ENCODE measurements around the gene NAPA. TPM values are rescaled to one million over a fixed set of nuclear protein-coding genes. Genes with fewer than 3 reads are reported as not detected.

Gene NAPA
- polyA plus RNA-seq, 4 donors, result 76.4 to 119 (median 107) TPM

GRCh38 chr19:47495478-47496372, 19.1 kb downstream of the NAPA start:
- Histone ChIP-seq H3K27me3 (ENCODE audit: control insufficient read depth in 3 of 3, insufficient read depth in 3 of 3, low read length in 3 of 3) (no peaks in the 10 kb centered on the region), H3K9me3 (ENCODE audit: control insufficient read depth in 2 of 2, insufficient read depth in 1 of 2, low read depth in 1 of 2, low read length in 1 of 2) (no peaks in the 10 kb centered on the region), H3K4me3 (ENCODE audit: low read depth in 1 of 3, low read length in 3 of 3) (no peak overlapping the region), H3K36me3 (ENCODE audit: control insufficient read depth in 3 of 3, insufficient read depth in 2 of 3, low read depth in 1 of 3, low read length in 3 of 3) (peaks cover 7 to 97% (median 21%) of the 10 kb centered on the region in 3 donors), H3K27ac (ENCODE audit: low read depth in 1 of 3, low read length in 2 of 3) (no peak overlapping the region), H3K4me1 (ENCODE audit: control insufficient read depth in 3 of 3, insufficient read depth in 2 of 3, low read depth in 1 of 3, low read length in 2 of 3) (no peaks in the 10 kb centered on the region)
- DNase-seq (no peak), FAIRE-seq (no peak)
- WGBS, 3 donors, result 77 to 88% (median 84%) methylated on average over 17 of the region's 17 CpGs

DNA sequence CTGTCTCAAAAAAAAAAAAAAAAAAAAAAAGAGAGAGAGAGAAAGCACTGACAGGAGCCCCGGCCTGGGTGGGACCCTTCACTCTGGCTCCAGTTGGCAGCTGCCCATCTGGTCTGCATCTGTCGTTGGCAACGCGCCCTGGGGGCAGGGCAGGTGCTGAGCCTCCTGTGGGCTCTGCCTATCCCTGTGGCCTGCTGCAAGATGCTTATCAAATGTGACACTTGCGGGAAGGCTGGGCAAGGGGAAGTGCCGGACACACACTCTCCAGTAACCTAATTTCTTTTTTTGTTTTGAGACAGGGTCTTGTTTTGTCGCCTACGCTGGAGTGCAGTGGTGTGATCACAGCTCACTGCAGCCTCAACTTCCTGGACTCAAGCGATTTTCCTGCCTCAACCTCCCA, 20.1 kb downstream of the NAPA start:
- DNase-seq (no peak), FAIRE-seq (no peak)
- Histone ChIP-seq H3K36me3 (ENCODE audit: control insufficient read depth in 3 of 3, insufficient read depth in 2 of 3, low read depth in 1 of 3, low read length in 3 of 3) (peaks cover 8 to 97% (median 18%) of the 10 kb centered on the region in 3 donors), H3K27me3 (ENCODE audit: control insufficient read depth in 3 of 3, insufficient read depth in 3 of 3, low read length in 3 of 3) (no peaks in the 10 kb centered on the region), H3K27ac (ENCODE audit: low read depth in 1 of 3, low read length in 2 of 3) (no peak overlapping the region), H3K4me1 (ENCODE audit: control insufficient read depth in 3 of 3, insufficient read depth in 2 of 3, low read depth in 1 of 3, low read length in 2 of 3) (no peaks in the 10 kb centered on the region), H3K4me3 (ENCODE audit: low read depth in 1 of 3, low read length in 3 of 3) (no peak overlapping the region), H3K9me3 (ENCODE audit: control insufficient read depth in 2 of 2, insufficient read depth in 1 of 2, low read depth in 1 of 2, low read length in 1 of 2) (no peaks in the 10 kb centered on the region)
- WGBS, 3 donors, result 47 to 61% (median 60%) methylated on average over 9 of the region's 9 CpGs

- 83 to 95% (median 90%) methylated on average over 5 of the region's 5 CpGs for WGBS, 3 donors
- no peaks in the 10 kb centered on the region for H3K27me3 ChIP-seq (ENCODE audit: control insufficient read depth in 3 of 3, insufficient read depth in 3 of 3, low read length in 3 of 3)
- peaks cover 12 to 97% (median 21%) of the 10 kb centered on the region in 3 donors for H3K36me3 ChIP-seq (ENCODE audit: control insufficient read depth in 3 of 3, insufficient read depth in 2 of 3, low read depth in 1 of 3, low read length in 3 of 3)
- DNase-seq, result no peak
- no peak overlapping the region for H3K27ac ChIP-seq (ENCODE audit: low read depth in 1 of 3, low read length in 2 of 3)
- H3K9me3 ChIP-seq (ENCODE audit: control insufficient read depth in 2 of 2, insufficient read depth in 1 of 2, low read depth in 1 of 2, low read length in 1 of 2), result no peaks in the 10 kb centered on the region
- no peak overlapping the region for H3K4me3 ChIP-seq (ENCODE audit: low read depth in 1 of 3, low read length in 3 of 3)
- no peaks in the 10 kb centered on the region for H3K4me1 ChIP-seq (ENCODE audit: control insufficient read depth in 3 of 3, insufficient read depth in 2 of 3, low read depth in 1 of 3, low read length in 2 of 3)
- no peak for FAIRE-seq
Measured at GRCh38 chr19:47494211-47494547, 20.7 kb downstream of the NAPA start.

- Histone ChIP-seq H3K36me3 (ENCODE audit: control insufficient read depth in 3 of 3, insufficient read depth in 2 of 3, low read depth in 1 of 3, low read length in 3 of 3) (peaks cover 9 to 96% (median 21%) of the 10 kb centered on the region in 3 donors), H3K27ac (ENCODE audit: low read depth in 1 of 3, low read length in 2 of 3) (no peak overlapping the region), H3K9me3 (ENCODE audit: control insufficient read depth in 2 of 2, insufficient read depth in 1 of 2, low read depth in 1 of 2, low read length in 1 of 2) (no peaks in the 10 kb centered on the region), H3K4me3 (ENCODE audit: low read depth in 1 of 3, low read length in 3 of 3) (no peak overlapping the region), H3K4me1 (ENCODE audit: control insufficient read depth in 3 of 3, insufficient read depth in 2 of 3, low read depth in 1 of 3, low read length in 2 of 3) (no peaks in the 10 kb centered on the region), H3K27me3 (ENCODE audit: control insufficient read depth in 3 of 3, insufficient read depth in 3 of 3, low read length in 3 of 3) (no peaks in the 10 kb centered on the region)
- no peak for DNase-seq
- FAIRE-seq, result no peak
- WGBS, 3 donors, result 77 to 83% (median 79%) methylated on average over 18 of the region's 18 CpGs
Measured at GRCh38 chr19:47493378-47494210, 21.3 kb downstream of the NAPA start.

DNA sequence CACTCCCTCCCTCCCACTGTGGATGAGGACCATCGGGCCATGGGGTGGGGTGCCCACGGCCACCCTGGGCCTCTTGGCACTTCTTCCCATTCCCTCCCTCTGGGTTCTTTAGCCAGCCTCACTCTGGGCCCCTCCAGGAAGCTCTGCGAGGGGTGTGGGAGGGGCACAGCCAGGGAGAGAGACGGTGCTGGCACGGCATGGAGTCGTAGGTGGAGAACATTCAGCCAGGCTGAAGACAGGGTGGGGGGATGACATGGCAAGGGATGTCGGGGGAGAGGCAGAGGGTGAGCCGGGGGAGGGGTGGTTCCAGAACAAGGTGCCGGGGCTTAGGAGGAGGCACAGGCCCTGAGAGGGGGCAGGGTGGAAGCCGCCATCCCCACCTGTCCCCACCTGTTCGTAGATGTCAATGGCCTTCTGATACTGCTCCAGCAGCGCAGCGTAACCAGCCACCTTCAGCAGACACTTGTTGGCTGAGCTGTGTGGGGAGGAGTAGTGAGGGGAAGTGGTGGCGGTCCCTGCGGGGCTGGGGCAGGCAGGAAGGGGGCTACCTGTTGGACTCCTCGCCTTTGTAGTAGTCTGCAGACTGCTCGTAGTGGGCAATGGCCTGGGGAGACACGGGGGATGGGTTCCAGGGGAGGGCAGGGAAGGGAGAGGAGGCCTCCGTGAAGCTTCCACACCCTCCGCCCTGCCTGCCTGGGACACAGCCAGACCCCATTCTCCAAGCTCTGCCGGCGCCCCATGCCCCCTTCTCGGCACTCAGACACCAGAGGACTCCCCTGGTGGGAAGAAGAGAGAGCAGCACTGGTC, 22.1 kb downstream of the NAPA start:
- no peaks in the 10 kb centered on the region for H3K27me3 ChIP-seq (ENCODE audit: control insufficient read depth in 3 of 3, insufficient read depth in 3 of 3, low read length in 3 of 3)
- H3K4me1 ChIP-seq (ENCODE audit: control insufficient read depth in 3 of 3, insufficient read depth in 2 of 3, low read depth in 1 of 3, low read length in 2 of 3), result no peaks in the 10 kb centered on the region
- no peaks in the 10 kb centered on the region for H3K9me3 ChIP-seq (ENCODE audit: control insufficient read depth in 2 of 2, insufficient read depth in 1 of 2, low read depth in 1 of 2, low read length in 1 of 2)
- peaks cover 9 to 94% (median 19%) of the 10 kb centered on the region in 3 donors for H3K36me3 ChIP-seq (ENCODE audit: control insufficient read depth in 3 of 3, insufficient read depth in 2 of 3, low read depth in 1 of 3, low read length in 3 of 3)
- no peak overlapping the region for H3K4me3 ChIP-seq (ENCODE audit: low read depth in 1 of 3, low read length in 3 of 3)
- FAIRE-seq, result no peak
- no peak overlapping the region for H3K27ac ChIP-seq (ENCODE audit: low read depth in 1 of 3, low read length in 2 of 3)
- no peak for DNase-seq
- WGBS, 3 donors, result 74 to 83% (median 79%) methylated on average over 20 to 23 of the region's 23 CpGs

DNA sequence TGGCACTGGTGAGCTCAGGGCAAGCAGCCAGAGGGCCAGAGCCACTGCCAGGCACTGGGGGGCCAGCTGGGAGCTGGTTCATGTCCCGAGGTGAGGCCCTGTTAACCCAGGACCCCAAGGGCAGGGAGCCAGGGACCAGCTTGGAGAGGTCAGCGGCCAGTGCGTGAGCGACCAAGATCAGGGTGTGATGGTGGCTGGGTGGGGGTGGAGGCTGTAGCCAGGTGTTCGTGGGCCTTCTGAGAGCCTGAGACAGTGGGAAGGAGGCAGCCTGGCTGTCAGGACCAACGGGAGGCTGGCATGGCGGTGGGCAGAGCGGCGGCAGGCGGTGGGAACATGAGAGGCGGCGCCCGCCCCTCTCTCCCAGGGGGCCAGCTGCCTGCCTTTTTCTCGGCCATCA, 22.7 kb downstream of the NAPA start:
- FAIRE-seq (no peak), DNase-seq (no peak)
- no peak overlapping the region for H3K27ac ChIP-seq (ENCODE audit: low read depth in 1 of 3, low read length in 2 of 3)
- WGBS, 3 donors, result 81 to 85% (median 84%) methylated on average over 10 to 14 of the region's 14 CpGs
- peaks cover 9 to 94% (median 16%) of the 10 kb centered on the region in 3 donors for H3K36me3 ChIP-seq (ENCODE audit: control insufficient read depth in 3 of 3, insufficient read depth in 2 of 3, low read depth in 1 of 3, low read length in 3 of 3)
- H3K27me3 ChIP-seq (ENCODE audit: control insufficient read depth in 3 of 3, insufficient read depth in 3 of 3, low read length in 3 of 3), result no peaks in the 10 kb centered on the region
- H3K4me3 ChIP-seq (ENCODE audit: low read depth in 1 of 3, low read length in 3 of 3), result no peak overlapping the region
- H3K9me3 ChIP-seq (ENCODE audit: control insufficient read depth in 2 of 2, insufficient read depth in 1 of 2, low read depth in 1 of 2, low read length in 1 of 2), result no peaks in the 10 kb centered on the region
- H3K4me1 ChIP-seq (ENCODE audit: control insufficient read depth in 3 of 3, insufficient read depth in 2 of 3, low read depth in 1 of 3, low read length in 2 of 3), result no peaks in the 10 kb centered on the region

- Histone ChIP-seq H3K36me3 (ENCODE audit: control insufficient read depth in 3 of 3, insufficient read depth in 2 of 3, low read depth in 1 of 3, low read length in 3 of 3) (peaks cover 7 to 94% (median 15%) of the 10 kb centered on the region in 3 donors), H3K27ac (ENCODE audit: low read depth in 1 of 3, low read length in 2 of 3) (no peak overlapping the region), H3K4me3 (ENCODE audit: low read depth in 1 of 3, low read length in 3 of 3) (no peak overlapping the region), H3K4me1 (ENCODE audit: control insufficient read depth in 3 of 3, insufficient read depth in 2 of 3, low read depth in 1 of 3, low read length in 2 of 3) (no peaks in the 10 kb centered on the region), H3K27me3 (ENCODE audit: control insufficient read depth in 3 of 3, insufficient read depth in 3 of 3, low read length in 3 of 3) (no peaks in the 10 kb centered on the region), H3K9me3 (ENCODE audit: control insufficient read depth in 2 of 2, insufficient read depth in 1 of 2, low read depth in 1 of 2, low read length in 1 of 2) (no peaks in the 10 kb centered on the region)
- DNase-seq (no peak), FAIRE-seq (no peak)
- WGBS, 3 donors, result 84 to 88% (median 87%) methylated on average over 21 to 22 of the region's 22 CpGs
Measured at GRCh38 chr19:47491358-47492136, 23.3 kb downstream of the NAPA start.
